Sigmoid colon (tissue), 4 donors: ENCODE results near the gene SOWAHA.

Experiments
- EP300 ChIP-seq, 4 donors: sonication (generic); formaldehyde crosslinking; IDR thresholded peaks; one replicate each; pipeline ENCODE4 v1.6.1; 2017; ENCODE audit warnings: antibody characterized with exemption in 4 of 4
- POLR2A ChIP-seq, 2 donors: fragments of 450-650 bp; IDR thresholded peaks; one replicate each; pipeline ENCODE4 v1.6.1; 2016; ENCODE audit warnings: antibody characterized with exemption in 2 of 2, mild to moderate bottlenecking in 2 of 2, moderate library complexity in 2 of 2
- POLR2AphosphoS5 ChIP-seq, 4 donors: sonication (generic); formaldehyde crosslinking; IDR thresholded peaks; one replicate each; pipeline ENCODE4 v1.6.1; 2017; ENCODE audit warnings: antibody characterized with exemption in 4 of 4
- TF ChIP-seq, protein P1 (sequence below), 4 experiments: fragments of 450-650 bp in 3 of 4; fragments of 200-600 bp in 1 of 4; IDR thresholded peaks; one replicate each; pipeline ENCODE4 v1.5.1; 2016 to 2019; ENCODE audit warnings: antibody characterized with exemption in 4 of 4, mild to moderate bottlenecking in 3 of 4, moderate library complexity in 2 of 4

DNA sequence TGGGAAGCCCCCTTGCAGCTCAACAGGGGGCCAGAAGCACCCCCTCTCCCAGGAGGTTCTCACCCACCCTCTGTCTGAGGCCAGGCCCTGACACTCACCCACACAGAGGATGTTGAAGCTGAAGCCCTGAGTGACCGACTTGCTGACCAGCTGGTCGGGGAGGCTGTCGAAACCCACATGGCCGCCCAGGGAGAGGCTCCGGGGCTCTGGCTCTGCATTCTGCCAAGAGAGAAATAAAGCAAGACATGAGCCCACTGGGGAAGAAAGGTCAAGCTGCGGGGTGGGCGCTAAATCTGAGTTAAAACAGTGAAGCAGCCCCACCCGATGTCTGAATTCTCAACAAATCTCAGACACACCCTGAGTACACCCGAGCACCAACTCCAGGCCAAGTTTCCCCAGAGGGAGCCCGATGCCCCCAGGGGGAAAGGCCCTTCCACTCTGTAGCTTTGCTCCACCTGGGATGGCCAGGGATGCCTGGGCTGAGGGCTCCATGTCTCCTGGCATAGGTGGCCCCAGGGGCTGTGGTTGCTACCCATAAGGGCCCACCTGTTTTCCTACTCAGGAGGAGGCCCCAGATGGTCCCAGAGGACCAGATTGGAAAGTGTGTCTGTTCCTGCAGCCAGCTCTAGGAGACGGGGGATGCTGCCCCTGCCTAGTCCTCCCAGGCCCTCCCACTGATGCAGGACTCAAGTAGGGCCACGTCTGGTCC lies 47.6 kb upstream of the SOWAHA start:
- TF ChIP-seq, protein P1, sequence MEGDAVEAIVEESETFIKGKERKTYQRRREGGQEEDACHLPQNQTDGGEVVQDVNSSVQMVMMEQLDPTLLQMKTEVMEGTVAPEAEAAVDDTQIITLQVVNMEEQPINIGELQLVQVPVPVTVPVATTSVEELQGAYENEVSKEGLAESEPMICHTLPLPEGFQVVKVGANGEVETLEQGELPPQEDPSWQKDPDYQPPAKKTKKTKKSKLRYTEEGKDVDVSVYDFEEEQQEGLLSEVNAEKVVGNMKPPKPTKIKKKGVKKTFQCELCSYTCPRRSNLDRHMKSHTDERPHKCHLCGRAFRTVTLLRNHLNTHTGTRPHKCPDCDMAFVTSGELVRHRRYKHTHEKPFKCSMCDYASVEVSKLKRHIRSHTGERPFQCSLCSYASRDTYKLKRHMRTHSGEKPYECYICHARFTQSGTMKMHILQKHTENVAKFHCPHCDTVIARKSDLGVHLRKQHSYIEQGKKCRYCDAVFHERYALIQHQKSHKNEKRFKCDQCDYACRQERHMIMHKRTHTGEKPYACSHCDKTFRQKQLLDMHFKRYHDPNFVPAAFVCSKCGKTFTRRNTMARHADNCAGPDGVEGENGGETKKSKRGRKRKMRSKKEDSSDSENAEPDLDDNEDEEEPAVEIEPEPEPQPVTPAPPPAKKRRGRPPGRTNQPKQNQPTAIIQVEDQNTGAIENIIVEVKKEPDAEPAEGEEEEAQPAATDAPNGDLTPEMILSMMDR (IDR thresholded peaks at IDR 0.05): no peak
- TF ChIP-seq EP300 (IDR thresholded peaks at IDR 0.05): no peak
- TF ChIP-seq POLR2AphosphoS5 (IDR thresholded peaks at IDR 0.05): no peak
- no peak for TF ChIP-seq POLR2A (IDR thresholded peaks at IDR 0.05)
